ENCODE data around the gene KBTBD13. TPM values are rescaled to one million over a fixed set of nuclear protein-coding genes. Genes with fewer than 3 reads are reported as not detected.
"Not testable (repeated sequence)": the region's sequence is repeated elsewhere in the genome, so short reads cannot be mapped to it uniquely, and the experiment has no call there.

Gene KBTBD13
- polyA plus RNA-seq, 12 donors = 0.59 to 2.9 (median 1.3) TPM; not detected in 2

DNA sequence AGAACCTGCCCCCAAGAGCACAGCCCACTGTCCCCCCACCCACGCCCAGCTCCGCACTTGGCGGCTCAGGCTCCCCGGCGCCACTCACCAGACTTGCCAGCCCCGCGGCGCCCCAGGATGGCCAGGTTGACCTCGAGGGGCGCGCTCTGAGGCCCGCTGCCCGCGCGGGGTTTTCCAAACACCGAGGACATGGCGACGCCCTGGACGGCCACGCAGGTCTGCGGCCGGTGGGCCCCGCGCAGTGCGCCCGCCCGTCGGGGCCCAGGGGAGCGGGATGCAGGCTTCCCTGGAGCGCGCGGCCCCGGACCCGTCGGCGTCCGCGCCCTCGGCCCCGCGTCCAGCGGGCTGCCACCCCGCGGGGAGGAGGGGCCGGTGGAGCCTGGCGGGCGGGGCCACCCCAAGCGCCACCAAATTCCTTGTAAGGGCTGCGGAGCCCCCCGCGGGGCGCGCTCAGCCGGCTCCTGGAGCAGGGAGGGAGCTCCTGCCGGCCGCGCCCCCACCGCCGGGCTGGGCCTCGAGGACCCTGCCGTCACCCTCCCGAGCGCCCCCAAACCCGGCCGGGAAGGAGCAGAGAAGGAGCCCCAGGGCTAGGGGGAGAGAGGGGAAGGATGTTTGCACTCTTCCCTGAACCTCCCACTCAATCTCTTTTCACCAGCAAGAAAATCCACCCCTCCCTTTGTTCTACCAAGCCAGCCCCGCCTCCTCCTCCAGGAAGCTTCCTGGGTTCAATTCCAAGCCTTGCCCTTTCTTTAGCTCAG lies 8.7 kb upstream of the KBTBD13 start, which contains the start of gene RASL12:
TSS of gene RASL12 (minus strand) at position 347 of the 758 bp plus-strand sequence. CDS start at position 191, 156 bp downstream.
- no peak for DNase-seq

- DNase-seq = no peak
These were observed 8.2 kb upstream of the KBTBD13 start for GRCh38 chr15:65068403-65068788.

DNA sequence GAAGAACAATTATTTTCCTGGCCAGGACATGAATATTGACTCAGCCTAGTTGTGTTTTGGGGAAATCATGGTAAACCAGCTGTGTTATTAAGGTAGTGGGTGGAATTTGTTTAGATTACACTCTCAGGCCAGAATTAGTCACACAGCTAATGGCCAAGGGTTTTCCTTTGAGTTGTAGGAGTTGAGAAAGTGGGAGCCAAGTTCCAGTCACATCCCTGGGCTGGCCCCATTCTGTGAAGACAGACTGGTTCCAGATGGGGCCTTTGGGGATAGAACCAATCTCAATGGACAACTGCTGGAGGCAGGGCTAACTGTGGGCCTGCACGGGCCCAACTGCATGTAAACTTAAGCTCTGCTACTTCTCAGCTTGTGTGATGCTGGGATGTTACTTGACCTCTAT lies 7.4 kb upstream of the KBTBD13 start:
- DNase-seq = no peak

GRCh38 chr15:65069779-65070546 lies 6.6 kb upstream of the KBTBD13 start:
- no peak for DNase-seq

DNA sequence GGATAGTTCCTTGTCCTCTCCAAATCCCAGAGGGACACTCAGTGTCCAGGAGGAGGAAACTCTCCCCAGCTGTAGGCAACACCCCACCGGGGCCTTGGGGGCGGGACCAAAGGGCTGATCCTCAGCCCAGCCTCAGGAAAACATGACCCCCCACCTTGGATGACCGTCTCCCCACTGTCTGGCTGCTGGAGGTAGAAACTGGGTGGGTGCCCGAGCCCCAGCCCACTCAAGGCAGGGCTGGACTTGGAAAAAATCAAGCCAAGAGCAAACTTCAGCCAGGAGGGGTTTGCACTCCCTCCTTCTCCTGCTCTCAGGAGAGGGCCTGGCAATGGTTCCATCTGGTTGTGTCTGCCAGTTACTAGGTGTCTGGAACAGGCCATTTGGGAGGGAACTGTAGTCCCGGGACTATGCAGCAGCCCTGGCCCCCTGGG lies 5.2 kb upstream of the KBTBD13 start:
- DNase-seq = no peak

DNA sequence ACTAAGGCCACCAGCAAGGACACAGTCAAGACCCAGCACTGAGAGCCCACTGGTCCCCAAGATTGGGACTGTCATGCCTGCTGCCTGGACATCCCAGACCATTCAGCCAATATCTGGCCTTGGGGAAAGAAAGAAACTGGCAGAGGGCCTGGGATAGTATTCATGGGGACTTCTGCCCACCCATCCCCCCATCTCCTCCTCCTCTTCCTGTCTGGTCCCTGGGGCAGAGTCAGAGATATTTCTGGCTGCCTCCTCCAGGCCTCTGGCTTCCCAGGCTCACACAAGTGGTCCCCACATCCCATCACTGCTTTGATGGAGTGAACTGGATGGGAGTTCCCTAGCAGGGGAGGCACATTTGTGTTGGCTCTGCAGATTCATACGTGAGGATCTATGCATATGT lies 4.5 kb upstream of the KBTBD13 start:
- DNase-seq = no peak

GRCh38 chr15:65072617-65073016 lies 3.9 kb upstream of the KBTBD13 start:
- no peak for DNase-seq

DNA sequence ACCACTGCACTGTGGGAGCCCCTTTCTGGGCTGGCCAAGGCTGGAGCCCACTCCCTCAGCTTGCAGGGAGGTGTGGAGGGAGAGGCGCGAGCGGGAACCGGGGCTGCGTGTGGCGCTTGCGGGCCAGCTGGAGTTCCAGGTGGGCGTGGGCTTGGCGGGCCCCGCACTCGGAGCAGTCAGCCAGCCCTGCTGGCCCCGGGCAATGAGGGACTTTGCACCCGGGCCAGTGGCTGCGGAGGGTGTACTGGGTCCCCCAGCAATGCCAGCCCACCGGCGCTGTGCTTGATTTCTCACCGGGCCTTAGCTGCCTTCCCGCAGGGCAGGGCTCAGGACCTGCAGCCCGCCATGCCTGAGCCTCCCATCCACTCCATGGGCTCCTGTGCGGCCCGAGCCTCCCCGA lies 1.6 kb upstream of the KBTBD13 start:
- not testable (repeated sequence) for DNase-seq

- DNase-seq = not testable (repeated sequence)
These were observed 745 bp upstream of the KBTBD13 start for GRCh38 chr15:65075607-65076395.

GRCh38 chr15:65077291-65077980 lies 890 bp downstream of the KBTBD13 start:
- DNase-seq = no peak

- DNase-seq = peak; percentile 65
These were observed 1.4 kb downstream of the KBTBD13 start for GRCh38 chr15:65077981-65078352.

- DNase-seq = no peak
These were observed 3.0 kb downstream of the KBTBD13 start for GRCh38 chr15:65079580-65079979.

DNA sequence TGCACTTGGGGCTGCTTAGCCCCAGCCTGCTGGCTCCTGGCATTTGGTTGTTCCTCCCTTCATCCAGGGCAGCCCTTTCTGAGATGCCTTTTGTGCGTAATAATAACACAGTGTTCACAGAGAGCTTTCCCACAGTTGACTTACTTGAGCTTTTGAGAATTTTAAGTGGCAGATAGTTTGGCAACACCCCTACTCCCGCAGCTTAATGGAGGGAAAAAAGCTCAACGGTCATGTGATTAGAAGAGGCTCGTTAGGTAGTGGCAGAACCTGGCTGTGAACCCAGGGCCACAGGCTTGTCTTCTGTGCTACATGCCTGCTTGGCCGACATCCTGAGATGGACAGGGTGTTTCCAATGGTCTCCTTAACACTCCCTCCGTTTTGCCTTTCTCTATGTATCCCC lies 4.7 kb downstream of the KBTBD13 start:
- DNase-seq = no peak

GRCh38 chr15:65081758-65082157 lies 5.2 kb downstream of the KBTBD13 start:
- DNase-seq = no peak

- no peak for DNase-seq
These were observed 5.9 kb downstream of the KBTBD13 start for GRCh38 chr15:65082303-65082953.

DNA sequence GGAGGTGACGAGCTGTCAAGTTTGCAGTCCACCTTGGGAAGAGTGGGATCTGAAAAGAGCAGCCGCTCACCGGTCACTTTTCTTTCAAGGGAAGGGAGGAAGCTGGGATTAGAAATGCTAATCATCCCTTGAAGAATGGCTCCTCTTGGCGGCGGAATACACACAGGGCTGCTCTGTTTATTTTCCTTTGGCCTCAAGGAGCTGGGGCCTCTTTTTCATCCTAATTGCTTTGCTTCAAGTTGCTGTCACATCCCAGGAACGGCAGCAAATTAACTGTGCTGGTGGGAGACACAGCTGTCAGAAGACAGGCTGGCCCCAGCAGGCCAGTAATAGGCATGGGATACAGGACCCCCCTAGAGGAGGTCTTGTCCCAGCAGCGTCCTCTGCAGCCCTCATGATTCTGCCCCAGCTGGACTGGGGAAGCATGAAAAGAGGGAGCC lies 6.7 kb downstream of the KBTBD13 start:
- DNase-seq = no peak

DNA sequence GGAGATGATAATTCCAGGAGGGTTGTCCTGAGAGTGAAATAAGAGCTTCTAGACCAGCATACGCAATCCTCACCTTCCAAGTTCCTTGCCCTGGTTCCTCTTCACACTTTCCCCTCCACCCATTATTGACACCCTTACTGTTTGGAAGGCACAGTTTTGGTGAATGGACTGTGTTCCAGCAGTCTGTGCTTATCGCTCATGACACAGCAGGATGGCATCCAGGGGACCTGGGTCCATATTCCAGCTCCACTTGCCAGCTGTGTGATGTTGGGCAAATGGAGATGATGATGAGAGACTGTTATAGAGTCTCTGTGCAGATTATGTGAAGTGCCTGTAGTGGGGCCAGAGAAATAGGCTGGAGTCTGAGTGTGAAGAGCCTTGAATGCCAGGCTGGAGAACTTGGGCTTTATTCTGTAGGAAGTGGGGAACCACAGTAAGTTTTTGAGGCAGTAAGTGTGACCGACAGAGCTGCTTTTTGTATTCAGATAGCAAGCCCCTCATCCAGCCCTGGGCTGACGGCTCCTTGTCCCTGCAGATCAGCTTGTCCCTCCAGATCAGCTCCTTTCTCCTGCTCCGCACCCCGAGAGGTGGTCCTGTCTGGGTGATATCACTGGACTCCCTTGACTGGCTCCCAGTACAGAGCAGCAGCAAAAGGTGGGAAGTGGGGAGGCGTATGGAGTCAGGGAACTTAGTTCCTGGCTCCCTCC lies 8.1 kb downstream of the KBTBD13 start:
- no peak for DNase-seq

DNA sequence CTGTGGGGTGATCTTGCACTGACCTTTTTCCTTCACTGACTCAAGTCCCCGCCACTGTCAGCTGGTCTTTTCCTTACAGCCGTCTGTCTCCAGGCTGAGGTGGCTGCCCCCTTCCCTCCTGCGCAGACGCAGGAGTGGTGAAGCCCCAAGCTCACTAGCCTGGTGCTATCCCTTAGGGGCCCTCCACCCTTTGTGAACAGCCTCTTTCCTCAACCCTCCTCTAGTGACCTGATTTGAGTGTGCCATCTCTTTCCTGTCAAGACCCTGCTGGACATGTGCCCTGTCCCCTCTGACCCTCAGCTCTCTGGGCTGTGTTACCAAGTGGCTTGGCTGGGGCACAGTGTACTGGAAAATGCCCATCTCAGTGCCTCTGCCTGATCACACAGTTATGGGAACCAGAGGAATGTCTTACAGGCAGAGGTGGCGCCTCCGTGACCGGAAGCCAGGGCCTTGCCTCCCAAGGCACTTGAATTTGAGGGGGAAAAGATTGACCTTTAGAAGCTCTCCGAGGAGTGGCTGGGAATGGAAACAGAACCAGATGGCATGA lies 8.7 kb downstream of the KBTBD13 start:
- DNase-seq = no peak

- DNase-seq = no peak
These were observed 9.6 kb downstream of the KBTBD13 start for GRCh38 chr15:65085990-65086679.
